ENCODE measurements around the gene OLFML2A.

GRCh38 chr9:124752967-124753366, 24.0 kb upstream of the OLFML2A start:
- TF ChIP-seq CTCF (conservative IDR thresholded peaks at IDR 0.05 in 1 of 2, IDR thresholded peaks at IDR 0.05 in 1 of 2; ENCODE audit: low read depth in 1 of 2, low read length in 2 of 2): no peak
- no peak for TF ChIP-seq EZH2 (IDR thresholded peaks at IDR 0.05; ENCODE audit: low read length, missing control alignments)

Measured in fibroblast of lung (primary cell).